GM12878 (cell line): ENCODE measurements around the gene RMND1.

Experiments used
- CTCF ChIP-seq, 3 experiments: IDR thresholded peaks in 2 of 3; conservative IDR thresholded peaks in 1 of 3; 2 replicates each; pipeline ENCODE4 v1.5.1; 2011; ENCODE audit warnings: low read depth in 3 of 3, low read length in 3 of 3, mild to moderate bottlenecking in 3 of 3, control low read depth in 2 of 3, moderate library complexity in 2 of 3, inconsistent platforms in 1 of 3, mixed read lengths in 1 of 3; ENCODE audit not compliant: control insufficient read depth in 2 of 3, insufficient read depth in 1 of 3; ENCODE audit errors: extremely low read depth in 1 of 3
- EZH2 ChIP-seq: IDR thresholded peaks from 2 replicates; pipeline ENCODE4 v1.6.1; 2012; ENCODE audit warnings: low read depth, mild to moderate bottlenecking, control low read depth, inconsistent platforms, low read length, borderline replicate concordance; ENCODE audit not compliant: control insufficient read depth
- MXI1 ChIP-seq: fragments of 150-350 bp; IDR thresholded peaks from 2 replicates; pipeline ENCODE4 v1.6.1; 2011; ENCODE audit warnings: low read depth, mild to moderate bottlenecking, inconsistent platforms, low read length, improper control_type of control experiment
- POLR2AphosphoS2 ChIP-seq: IDR thresholded peaks from 2 replicates; pipeline ENCODE4 v1.6.1; 2011; ENCODE audit warnings: low read depth, mild to moderate bottlenecking, low read length, improper control_type of control experiment, moderate library complexity
- RBBP5 ChIP-seq: fragments of 200-600 bp; sonication (generic); conservative IDR thresholded peaks from 2 replicates; pipeline ENCODE4 v1.6.1; 2016
- RFX5 ChIP-seq: IDR thresholded peaks from 2 replicates; pipeline ENCODE4 v1.6.1; 2011; ENCODE audit warnings: low read depth, low read length, improper control_type of control experiment

- TF ChIP-seq POLR2AphosphoS2 (no peak), RBBP5 (no peak), CTCF (IDR thresholded peaks at IDR 0.05 in 2 of 3, conservative IDR thresholded peaks at IDR 0.05 in 1 of 3; ENCODE audit: control insufficient read depth in 2 of 3, extremely low read depth in 1 of 3, insufficient read depth in 1 of 3, low read depth in 3 of 3, low read length in 3 of 3) (no peak), EZH2 (no peak), MXI1 (no peak), RFX5 (no peak)
Observed at GRCh38 chr6:151443911-151444621, 7.9 kb downstream of the RMND1 start.
